Measurements from ENCODE around the gene CYTH1.

- TF ChIP-seq GATA3 (IDR thresholded peaks at IDR 0.05; ENCODE audit: low read depth, low read length) (no peak), GATA2 (IDR thresholded peaks at IDR 0.05; ENCODE audit: low read depth, low read length) (no peak)
Measured at GRCh38 chr17:78665387-78665951, 116.6 kb downstream of the CYTH1 start.

Data from SH-SY5Y (cell line).